ENCODE measurements around the gene ZNF710.

DNA sequence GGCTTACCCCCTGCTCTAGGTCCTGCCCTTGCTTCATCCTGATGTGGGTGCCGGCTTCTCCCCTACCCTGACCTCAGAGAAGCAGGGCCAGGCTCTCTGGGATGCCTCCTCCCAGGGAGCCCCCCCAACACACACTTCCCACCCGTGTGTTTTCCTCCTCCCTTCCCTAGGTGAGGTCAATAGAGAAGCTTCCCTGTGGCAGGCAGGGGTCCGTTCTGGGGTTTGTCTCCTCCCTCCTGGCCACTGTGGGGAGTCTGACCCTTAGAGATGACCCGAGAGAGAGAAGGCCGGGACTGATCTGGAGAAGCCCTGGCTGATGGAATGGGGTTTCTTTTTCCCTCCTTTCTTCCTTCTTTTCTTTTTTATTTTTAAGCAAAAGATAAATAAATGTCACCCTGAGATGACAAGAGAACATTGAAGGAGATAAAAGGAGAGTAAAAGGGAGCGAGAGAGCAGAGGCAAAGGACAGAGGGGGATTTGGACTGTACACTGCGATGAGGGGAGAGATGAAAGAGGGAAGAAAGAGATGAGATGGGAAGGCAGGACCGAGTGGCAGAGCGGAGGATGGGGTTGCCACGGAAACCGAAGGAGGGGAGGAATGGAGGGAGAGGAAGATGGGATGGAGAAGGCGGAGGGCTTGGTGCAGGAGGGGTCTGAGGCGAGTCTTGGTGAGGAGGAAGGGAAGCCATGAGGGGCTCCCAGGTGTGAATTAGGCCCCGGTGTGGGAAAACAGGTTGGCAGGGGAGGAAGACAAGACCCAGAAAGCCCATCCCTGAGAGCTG lies 52.8 kb downstream of the ZNF710 start:
- TF ChIP-seq POLR2A (IDR thresholded peaks at IDR 0.05; ENCODE audit: low read depth, low read length) (no peak), POLR2AphosphoS5 (IDR thresholded peaks at IDR 0.05; ENCODE audit: low read depth, low read length) (no peak), TAF1 (IDR thresholded peaks at IDR 0.05; ENCODE audit: low read depth, low read length) (no peak), POU2F2 (IDR thresholded peaks at IDR 0.05; ENCODE audit: low read depth, low read length) (no peak), SPI1 (IDR thresholded peaks at IDR 0.05; ENCODE audit: low read depth, low read length) (no peak)
